ENCODE results near the gene PELI1.
"Not testable (repeated sequence)": the region's sequence is repeated elsewhere in the genome, so short reads cannot be mapped to it uniquely, and the experiment has no call there.

PELI1 gene

DNA sequence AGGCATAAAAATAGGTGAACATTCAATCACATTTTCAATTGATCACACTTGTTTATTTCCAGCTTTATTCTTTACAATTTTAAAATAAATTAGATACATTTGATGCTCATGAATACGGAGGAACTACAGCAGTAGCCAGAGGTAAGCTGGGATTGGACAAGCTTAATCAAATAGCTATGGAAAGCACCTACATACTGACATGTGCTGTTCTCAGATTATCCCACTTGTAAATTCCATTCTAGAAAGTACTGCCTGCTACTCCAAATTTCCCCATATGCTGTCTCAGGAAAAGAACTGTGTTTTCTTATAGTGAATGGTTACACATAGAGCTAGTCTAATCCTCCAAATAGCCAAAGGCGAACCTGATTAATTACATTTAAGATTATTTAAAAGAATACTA, 24.2 kb downstream of the PELI1 start:
- no peak for DNase-seq

DNA sequence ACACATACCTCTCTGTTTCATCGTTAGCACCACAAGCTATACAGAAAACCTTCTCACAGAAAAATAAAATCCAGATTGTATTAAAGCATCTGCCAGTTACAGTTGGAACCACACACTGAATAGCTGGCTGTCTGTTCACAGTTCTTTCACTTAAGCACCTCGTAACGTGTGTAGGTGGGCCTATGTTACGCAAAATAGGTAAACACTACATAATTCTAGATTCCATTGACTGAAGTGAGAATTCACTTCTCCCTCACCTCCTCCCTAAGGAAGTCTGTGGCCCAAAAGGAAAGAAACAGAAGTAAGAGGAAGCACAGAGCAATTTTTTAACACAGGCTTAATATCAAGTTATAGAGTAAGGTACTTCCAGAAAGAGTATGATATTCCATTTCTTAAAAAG, 24.9 kb downstream of the PELI1 start:
- DNase-seq = no peak

DNA sequence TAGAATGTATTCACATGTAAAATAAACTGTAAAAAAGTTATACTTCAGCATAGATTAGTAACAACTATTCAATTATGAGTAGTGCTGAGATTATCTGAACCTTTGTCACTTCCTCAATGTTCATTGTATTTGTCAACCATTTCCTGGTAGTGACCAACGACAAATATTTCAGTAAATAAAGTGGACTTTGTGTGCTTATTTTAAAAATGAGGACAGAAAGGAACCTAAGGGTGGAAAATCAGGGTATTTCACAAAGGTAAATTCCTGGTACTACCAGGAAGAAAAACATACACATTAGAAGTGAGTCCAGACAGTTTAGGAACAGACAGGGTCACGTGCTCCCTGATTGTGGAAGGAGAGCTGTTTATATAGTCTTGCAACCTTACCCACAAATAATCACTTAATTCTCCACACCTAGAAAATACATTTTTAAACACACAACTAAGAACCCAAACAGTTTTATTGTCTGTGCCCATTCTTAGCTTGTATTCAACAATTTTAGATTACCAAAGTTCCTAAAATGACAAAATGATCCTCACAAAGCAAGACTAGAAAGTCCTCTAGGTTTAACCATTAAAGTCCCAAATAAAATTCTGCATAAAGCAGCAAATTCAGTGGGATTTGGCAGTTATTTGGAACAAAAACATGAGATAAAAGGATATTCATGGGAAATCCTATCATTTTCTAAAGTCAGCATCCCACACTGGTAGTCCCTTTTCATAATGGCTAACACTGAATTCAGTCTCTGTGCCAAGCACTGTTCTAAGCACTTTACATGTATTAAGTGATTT, 28.2 kb downstream of the PELI1 start:
- no peak for DNase-seq

DNA sequence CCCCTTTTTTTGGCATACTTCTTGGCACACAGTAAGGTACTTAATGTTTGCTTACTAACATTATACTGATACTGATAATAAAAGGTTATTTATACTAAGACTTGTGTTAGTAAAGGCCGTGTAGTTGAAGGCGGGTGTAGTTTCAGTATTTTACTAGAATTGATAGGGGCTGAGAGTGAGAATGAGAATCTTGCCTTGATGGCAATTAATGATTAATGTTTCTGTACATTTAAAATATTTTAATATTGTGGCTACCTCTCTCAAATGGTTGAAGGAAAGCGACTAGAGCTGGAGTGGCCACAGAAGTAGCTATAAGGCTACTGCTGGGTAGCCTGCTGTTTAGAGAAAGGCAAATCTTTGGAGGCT, 29.3 kb downstream of the PELI1 start:
- DNase-seq = no peak

DNA sequence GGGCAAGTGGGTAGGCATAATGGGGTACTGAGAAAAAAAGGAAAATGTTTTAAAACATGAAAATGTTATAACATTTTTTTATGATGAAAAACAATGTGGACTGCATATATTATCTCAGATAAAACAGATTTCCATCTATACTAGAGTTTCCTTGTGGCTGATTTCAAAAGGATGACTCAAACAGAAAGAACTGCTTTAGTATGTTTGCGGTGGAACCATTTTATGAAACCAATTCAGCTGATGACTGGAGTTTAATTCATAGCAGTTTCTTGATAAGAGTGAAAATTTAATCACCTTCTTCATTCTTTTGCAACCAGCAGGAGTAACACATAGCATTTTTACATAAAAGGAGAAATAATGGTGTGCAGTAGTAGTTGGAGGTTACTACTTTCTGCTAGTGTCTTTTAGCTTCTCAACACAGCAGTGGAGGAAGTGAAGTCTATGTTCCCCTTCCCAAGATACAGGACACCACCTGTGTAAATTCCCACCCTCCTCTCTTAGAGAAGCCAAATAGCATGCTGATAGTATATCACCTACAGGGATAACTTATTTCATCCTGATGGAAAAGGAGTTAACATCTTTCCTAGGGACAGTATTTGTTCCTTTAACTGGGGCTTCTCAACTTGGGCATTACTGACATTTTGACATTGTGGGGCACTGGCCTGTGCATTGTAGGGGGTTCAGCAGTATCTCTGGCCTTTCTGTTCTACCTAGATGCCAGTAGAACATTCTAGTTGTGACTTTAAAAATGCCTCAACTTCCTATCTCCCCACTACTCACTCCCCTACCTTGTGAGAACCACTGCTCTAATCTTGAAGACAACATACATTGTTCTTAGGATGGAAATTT, 29.9 kb downstream of the PELI1 start:
- DNase-seq = peak; percentile 54

DNA sequence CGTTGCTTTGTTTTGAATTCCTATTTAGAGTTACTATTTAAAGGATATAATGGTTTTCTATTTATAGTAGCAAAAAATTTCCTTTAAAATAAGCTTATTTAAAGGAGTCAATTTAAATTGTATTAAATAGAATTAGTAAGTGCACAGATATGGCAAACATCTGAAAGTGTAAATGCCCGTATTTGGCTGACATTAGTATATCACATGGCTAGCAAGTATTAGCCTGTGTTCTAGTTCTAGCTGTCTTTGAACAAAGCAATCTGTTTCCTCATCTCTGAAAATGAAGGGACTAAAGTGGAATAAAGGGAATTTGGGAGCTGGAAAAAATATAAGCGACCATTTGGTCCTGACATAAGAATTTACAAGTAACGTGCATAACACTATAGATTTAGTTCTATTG, 32.2 kb downstream of the PELI1 start:
- no peak for DNase-seq

DNA sequence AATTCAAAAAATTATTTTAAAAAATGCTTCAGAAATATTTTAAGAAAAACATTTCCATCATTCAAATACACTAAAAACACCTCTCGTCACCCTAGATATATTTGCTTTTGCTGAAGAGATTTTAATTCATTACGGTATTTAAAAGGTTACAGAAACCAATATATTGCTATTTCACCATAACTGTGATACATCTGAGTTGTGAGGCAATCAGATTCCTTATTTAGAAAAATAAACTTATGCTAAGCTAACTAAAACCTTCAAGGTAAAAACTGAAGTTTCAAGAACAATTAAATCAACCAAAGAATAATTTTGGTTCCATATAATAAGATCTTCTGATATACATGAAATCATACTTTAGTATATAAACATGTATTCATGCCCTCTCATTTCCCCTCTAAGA, 32.8 kb downstream of the PELI1 start:
- DNase-seq = no peak

DNA sequence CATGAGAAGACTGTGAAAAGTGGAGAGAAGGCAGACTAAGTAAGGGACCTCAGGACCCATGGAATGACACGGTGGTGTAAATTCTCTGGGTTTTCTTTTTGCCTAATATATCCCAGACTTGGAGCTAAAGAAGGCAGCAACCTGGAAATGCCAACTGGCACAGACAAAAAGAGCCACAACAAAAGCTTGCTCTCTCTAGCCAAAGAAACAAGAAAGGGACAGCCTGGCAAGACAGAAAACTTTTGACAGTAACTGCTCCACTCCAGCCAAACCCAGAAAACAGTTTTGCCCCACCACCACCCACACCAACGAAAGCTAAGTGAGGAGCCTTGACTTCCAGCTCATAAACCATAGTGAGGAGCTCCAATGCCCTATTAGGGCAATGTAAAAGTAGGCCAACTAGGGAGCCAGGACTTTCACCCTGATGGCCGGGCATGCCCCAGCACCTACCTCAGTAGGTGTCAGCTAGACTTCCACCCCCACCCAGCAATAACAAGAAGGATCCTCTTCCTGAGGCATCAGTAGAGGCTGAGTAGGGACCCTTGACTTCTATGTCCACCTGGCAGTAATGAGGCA, 35.5 kb downstream of the PELI1 start:
- no peak for DNase-seq

DNA sequence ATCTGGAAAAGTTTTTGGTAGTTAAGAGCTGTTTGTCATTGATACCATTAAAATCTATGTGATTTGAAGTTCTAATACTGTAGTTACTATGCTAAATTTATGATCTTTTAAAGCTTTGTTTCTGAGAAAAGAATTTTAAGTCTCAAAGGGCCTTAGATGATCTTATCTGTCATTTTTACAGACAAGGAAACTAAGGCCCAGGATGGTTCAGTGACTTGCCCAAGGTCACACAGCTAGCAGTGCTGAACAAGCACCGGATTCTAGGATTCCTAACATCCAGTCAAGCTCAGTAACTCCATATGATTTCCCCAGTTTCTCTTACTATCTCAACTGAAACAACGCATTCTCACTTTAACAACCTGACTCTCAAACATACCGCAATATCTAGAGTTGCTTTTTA, 37.7 kb downstream of the PELI1 start:
- DNase-seq = no peak

DNA sequence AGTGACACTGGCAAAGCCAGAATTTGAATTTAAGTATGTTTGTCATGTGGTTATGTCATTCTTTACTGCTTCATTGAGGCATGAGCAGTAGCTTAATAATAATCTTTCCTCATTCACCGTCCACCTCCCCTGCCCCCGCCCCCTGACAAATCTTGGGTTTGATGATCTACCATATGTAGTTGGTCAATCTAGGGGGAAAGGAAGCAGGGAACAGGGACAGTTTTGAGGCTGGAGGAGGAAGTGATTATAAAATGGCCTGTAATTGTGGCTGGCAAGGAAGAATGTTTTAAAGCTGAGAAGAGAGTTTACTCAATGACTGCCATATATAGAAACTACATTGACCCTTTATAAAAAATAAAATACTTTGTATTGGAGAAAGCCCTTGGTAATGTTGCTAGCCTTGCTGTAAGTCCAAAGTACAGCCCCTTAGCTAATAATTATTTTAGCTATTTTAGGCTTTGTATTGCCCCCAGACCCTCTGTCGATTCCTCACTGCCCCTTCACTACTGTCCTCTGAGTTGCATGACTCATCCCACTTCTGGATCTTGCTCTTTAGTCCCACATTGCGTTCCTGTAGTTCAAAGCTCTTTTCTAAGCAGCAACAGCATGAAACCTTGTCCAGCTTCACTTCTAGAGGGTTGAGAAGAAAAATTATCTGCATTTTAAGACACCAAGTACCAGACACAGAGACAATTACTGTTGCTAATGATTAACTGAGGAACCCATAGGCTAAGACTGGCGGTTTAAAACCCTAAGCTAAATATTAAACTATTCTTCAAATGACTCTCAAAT, 38.4 kb downstream of the PELI1 start:
- DNase-seq = no peak

DNA sequence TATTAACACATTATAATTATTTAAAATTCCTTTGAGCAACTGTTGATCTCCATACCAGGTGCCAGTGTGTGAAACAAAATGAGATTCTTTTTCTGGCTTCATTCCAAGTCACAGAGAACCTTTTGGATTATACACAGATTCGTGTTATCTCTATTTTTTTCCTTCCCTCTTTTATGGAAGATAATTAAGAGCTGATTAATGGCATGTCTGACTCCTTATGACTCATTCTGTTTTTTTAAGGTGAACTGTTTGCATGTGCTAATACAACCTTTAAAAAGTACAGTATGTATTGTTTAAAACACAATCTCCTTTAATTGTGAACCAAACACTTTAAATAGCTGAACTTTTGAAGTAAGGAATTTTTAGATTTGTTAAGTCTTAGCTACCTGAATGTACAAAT, 39.3 kb downstream of the PELI1 start:
- no peak for DNase-seq

DNA sequence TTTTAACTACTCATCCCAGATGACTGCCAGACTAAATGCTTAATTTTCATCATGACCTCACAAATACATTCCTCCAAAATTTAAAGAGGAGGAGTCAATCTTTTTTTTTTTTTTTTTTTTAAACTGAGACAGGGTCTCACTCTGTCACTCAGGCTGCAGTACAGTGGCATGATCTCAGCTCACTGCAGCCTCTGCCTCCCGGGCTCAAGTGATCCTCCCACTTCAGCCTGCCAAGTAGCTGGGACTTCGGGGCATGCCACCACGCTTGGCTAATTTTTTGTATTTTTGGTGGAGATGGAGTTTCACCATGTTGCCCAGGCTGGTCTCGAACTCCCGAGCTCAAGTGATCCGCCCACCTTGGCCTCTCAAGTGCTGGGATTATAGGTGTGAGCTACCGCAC, 41.5 kb downstream of the PELI1 start:
- DNase-seq = not testable (repeated sequence)

DNA sequence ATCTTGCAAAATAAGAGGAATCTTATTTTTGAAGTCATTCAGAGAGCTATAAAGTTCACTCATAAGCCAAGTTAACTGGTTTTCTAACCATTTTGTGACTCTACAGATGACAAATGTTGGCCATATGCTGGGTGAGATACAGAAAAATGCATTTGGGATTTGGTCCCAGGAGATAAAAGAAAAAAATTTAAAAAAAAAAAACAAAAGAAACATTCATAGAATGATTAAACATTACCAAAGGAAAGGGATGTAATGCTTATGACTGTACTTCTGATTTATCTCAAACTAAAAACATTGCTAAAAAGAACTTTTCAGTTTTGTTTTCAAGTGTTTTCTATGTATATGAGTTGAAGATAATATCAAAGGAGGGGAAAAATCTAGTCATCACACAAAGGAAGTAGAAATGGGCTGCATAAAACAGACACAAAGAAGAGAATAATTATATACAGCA, 43.1 kb downstream of the PELI1 start:
- no peak for DNase-seq

DNA sequence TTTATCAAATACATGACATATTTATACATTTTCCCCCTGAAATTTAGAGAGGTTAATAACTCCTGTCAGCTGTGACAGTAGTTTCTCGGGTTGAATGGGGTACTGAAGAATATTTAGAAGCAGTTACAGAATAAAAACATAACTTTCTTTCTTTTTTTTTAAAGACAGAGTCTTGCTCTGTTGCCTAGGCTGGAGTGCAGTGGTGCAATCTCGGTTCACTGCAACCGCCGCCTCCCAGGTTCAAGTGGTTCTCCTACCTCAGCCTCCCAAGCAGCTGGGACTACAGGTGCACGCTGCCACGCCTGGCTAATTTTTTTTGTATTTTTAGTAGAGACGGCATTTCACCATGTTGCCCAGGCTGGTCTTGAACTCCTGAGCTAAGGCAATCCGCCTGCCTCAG, 43.6 kb downstream of the PELI1 start:
- not testable (repeated sequence) for DNase-seq

DNA sequence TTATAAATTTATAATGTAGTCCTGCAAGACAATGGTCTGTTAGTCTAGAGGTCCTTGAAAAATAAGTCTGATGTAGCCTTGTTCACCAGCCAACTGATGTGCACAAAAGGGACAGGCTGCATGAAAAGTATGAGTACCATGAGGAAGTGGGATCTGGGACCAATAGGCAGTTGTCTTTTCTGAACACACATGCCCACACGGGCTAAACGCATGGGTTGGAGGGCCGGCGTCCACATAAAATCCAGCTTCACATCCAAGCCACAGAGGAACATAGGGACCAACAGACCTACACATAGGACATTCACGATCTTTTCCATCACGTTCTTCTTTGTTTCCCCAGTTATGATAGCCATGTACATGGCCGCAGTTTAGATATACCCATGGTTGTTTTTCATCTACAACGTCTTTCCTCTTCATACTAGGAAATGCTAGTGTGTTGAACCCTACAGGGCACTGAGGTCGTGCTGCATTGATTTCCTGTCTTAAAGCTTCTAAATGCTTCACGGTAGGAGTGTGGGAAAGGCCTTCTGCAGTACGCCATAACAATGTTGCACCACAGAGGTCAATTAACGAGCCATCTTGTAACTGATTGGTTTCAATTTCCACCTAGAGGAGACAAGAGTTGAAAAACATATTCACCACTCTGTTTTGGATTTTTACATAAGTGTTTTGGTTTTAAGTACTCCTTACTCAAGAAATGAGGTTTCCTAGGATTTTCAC, 49.4 kb downstream of the PELI1 start:
- DNase-seq = no peak

DNA sequence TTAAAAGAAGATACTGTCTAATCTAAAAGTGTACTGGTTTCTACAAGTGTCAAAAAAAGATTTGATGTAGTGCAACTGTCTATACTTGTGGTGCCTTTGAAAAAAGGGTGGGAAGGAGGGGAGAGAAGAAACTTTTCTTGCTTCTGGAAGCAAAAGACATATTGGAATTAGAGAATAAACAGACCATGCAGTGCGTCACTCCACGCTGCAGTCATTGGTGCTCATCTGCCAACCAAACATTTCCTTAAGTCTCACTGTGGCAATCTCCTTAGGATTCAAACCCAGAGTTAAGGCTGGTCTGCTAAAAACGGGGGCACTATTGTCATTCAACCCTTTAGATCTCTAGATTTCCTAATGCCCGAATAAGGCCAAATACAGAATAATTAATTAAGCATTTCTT, 50.9 kb downstream of the PELI1 start:
- DNase-seq = no peak

DNA sequence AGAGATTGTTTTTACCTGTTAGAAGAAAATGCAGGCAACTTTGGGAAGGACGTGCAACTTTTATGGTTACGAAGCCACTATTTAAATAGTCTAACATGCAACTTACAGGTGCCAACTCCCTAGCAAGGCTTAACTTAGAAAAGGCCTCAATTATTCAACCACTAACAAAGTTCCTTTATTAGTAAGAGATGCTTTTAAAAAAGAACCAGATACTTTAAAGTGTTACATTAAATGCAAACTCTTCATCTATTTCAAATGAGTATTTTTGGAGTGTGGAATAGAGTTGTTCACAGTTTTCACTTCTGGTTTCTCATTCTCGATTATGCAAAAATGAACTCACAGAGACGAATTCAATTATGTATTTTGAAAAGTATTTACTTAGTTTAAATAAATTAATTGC, 51.7 kb downstream of the PELI1 start:
- DNase-seq = no peak

DNA sequence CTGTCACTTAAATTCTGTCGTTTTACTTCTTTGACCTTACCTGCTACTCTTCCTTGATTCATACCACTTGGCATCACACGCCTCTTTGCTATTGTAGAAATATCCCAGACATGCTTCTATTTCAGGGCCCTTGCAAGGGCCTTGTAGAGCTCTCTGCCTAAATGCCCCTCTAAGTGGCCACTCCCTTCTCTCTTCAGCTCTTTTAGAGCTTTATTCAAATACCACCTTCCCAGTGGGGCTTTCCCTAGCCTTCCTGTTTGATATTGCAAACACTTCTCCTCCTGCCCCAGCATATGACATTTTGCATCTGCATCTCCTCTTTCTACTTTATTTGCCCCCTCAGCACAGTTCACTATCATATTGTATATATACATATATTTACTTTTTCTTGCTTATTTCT, 54.0 kb downstream of the PELI1 start:
- DNase-seq = no peak

DNA sequence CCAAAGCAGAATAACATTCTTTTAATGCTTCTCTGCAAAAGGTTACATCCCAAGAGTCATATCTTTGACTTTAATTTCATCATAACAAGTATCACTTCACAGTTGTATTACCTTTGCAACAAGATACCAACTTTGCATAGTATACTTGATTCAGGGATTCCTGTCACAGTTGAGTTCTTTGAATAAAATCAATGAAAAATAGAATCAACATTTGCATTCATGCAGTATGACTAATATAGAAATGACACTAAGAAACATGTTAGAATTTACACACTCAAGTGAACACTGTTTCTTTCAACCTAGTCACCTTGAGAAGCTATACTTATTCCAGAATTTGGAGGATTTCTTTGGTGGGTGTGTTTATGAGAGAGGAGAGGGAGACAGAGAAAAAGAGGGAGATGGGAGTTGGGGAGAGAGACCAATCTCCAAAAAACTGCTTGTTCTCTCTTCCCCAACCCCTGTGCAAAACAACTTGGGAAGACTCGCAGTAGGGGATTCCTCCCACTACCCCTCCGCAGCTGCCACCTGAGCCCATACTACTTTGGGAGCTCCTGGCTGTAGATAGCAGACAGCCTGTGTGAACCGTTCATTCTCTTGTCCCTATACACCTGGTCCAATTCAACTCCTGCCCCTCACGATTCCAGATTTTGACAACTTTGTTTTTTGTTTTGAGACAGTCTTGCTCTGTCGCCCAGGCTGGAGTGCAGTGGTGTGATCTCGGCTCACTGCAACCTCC, 57.7 kb downstream of the PELI1 start:
- no peak for DNase-seq

DNA sequence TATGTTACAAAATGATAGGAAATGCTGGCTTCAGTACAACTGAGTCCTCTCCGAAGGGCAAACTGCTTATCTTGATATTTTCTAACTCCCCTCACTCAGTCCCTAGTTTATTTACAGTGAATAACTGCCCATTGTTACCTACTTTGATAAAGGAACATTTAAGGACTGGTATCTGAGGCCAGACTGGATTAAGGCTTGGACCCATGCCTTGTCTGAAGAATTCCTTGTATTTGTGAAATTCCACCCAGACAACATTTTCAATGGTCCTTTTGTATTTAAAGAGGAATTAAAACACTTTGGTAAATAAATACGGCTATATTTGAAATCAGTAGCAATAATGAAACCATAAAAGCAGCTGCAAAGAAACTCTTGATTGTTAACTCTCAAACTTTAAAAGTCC, 58.3 kb downstream of the PELI1 start:
- DNase-seq = no peak

DNA sequence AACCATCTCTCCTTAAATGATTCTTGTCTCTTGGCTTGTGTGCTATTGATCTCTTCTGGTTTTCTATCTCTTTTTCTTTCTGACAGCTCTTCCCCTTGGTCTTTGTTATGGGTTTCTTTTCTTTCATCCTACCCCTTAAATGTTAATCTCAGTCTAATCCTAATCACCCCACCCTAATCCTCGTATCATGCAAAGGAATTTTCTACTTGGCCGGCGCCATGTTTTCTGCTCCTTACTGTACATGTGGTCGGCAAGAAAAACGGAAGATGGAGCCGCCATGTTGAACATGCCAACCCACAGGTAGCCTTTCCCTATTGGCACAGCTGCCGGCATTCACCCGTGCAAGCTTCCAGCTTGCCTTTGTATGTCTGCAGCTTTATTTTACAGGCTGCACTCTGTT, 63.2 kb downstream of the PELI1 start:
- DNase-seq = no peak

DNA sequence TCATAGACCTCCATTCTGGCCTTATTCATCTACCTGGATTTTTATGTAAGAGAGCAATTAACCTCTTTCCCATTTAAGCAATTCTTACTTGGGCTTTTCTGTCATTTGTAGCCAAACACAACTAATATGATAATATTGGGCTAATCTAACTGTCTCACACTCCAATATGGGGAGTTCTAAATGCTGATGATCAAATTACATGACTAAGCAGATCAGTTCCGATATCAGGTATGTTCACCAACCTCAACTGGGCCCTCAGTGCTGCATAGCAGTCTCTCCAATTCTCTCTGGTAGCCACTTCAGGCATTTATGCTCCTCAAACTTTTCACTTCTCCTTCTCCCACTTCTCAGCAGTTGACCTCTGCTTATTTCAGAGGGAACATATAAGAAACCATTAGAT, 64.0 kb downstream of the PELI1 start:
- DNase-seq = no peak
